ENCODE results near the gene CDK14.
"Not testable (repeated sequence)": the region's sequence is repeated elsewhere in the genome, so short reads cannot be mapped to it uniquely, and the experiment has no call there.

CDK14 gene

DNA sequence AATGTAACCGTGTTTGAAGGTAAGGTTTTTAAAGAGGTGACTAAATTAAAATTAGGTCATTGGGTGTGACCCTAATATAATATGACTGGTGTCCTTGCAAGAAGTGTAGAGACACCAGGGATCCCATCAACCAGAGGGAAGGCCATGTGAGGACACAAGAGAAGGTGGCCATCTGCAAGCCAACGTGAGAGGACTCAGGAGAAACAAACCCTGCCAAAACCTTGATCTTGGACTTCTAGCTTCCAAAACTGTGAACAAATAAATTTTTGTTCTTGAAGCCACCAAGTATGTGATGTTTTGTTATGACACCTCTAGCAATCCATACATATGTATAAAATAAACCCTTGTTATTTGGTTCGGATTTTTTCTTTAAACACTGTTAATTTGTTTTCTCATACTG is 144.3 kb downstream of the CDK14 start:
- intact Hi-C loops (cut with DNase I) = no loop called here
- no peak for DNase-seq

GRCh38 chr7:90743626-90744025 is 147.5 kb downstream of the CDK14 start:
- no peak for DNase-seq
- intact Hi-C loops (cut with DNase I) = no loop called here

DNA sequence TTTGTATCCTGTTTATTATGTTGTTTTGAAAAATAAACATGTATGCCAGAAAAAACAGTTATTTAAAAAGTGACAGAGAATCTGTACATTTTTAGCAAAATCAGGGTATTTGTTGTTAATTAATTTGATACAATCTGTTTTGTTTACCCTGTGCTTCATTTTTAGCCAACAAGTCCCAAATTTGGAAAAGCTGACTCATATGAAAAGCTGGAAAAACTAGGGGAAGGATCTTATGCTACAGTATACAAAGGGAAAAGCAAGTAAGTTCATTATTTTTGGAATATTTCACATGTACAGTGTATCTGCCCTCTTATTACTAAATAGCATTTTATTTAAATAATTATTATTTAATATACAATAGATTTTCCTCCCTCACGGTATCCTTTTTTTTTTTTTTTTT is 151.4 kb downstream of the CDK14 start:
- intact Hi-C loops (cut with DNase I) = no loop called here
- no peak for DNase-seq

GRCh38 chr7:90749262-90749661 is 153.1 kb downstream of the CDK14 start:
- intact Hi-C loops (cut with DNase I) = no loop called here
- no peak for DNase-seq

DNA sequence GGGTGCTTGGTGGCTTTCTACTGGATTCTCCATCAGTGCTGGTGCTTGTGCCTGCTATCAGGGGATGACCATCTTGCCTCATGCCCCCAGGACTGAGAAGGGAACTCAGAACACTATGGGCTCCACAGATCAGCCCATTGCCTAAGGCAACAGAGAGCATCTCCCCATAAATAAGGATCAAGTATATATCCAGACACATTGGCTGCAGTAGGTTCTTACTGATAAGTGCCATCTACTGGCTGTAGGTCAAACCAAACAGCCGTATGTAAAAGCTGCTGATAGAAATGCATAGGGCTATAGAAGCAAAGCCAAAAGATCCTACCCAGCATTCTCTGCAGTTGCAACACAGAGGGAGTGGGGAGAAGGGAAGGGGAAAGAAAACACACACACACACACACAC is 153.7 kb downstream of the CDK14 start:
- intact Hi-C loops (cut with DNase I) = no loop called here
- DNase-seq = no peak

DNA sequence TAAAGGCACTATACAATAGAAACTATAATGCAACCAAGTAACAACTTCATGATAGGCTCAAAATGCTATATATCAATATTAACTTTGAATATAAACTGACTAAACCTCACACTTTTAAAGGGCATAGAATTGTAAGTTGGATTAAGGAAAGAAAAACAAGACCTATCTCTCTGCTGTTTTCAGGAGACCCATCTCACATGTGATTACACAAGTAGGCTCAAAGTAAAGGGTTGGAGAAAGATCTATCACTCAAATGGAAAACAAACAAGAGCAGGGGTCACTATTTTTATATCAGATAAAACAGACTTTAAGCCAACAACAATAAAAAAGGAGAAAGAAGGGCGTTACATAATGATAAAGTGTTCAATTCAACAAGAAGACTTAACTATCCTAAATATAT is 155.5 kb downstream of the CDK14 start:
- no peak for DNase-seq
- intact Hi-C loops (cut with DNase I) = no loop called here

DNA sequence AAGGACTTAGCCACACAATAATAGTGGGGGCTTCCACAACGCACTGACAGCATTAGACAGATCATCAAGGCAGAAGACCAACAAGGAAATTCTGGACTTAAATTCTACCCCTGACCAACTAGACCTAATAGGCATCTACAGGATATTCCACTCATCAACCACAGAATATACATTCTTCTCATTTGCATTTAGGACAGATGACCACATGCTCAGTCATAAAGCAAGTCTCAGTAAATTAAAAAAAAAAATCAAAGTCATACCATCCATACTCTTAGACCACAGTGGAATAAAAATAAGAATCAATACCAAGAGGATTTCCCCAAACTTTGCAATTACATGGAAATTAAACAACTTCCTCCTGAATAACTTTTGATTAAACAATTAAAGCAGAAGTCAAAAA is 155.9 kb downstream of the CDK14 start:
- no peak for DNase-seq

GRCh38 chr7:90755041-90755440 is 158.9 kb downstream of the CDK14 start:
- no peak for DNase-seq
- intact Hi-C loops (cut with DNase I) = no loop called here

More for the DNA sequence above, 155.9 kb downstream of the CDK14 start:
- intact Hi-C loops (cut with DNase I) = no loop called here

DNA sequence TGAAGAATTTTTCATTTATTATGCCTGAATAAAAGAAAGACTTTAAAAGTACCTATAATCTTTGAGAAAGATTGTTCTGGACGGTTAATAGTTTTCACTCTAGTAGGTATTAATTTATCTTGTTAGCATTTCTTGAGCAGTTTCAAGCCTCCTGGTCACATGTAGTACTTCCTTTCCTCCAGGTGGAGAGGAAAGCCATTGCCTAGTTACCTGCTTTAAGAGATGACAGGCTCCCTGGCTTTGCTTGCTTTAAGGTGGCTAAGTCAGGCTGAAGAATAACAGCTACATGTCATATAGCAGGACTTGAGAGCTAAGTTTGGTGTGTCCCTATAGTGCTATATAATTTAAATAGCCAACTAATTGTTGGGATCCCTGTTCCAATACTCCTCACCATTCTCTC is 160.2 kb downstream of the CDK14 start:
- no peak for DNase-seq
- intact Hi-C loops (cut with DNase I) = no loop called here

DNA sequence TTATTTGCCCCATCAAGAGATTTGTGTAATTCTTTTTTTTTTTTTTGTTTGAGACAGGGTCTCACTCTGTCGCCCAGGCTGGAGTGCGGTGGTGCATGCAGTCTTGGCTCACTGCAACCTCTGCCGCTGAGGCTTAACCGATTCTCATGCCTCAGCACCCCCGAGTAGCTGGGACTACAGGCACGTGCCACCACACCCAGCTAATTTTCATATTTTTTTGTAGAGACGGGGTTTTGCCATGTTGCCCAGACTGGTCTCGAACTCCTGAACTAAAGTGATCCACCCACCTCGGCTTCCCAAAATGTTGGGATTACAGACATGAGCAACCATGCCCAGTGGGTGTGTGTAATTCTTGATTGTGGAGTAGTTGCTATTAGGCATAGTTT is 161.4 kb downstream of the CDK14 start:
- intact Hi-C loops (cut with DNase I) = not testable (repeated sequence)
- DNase-seq = peak in 1 of 10 donors; percentile 73

DNA sequence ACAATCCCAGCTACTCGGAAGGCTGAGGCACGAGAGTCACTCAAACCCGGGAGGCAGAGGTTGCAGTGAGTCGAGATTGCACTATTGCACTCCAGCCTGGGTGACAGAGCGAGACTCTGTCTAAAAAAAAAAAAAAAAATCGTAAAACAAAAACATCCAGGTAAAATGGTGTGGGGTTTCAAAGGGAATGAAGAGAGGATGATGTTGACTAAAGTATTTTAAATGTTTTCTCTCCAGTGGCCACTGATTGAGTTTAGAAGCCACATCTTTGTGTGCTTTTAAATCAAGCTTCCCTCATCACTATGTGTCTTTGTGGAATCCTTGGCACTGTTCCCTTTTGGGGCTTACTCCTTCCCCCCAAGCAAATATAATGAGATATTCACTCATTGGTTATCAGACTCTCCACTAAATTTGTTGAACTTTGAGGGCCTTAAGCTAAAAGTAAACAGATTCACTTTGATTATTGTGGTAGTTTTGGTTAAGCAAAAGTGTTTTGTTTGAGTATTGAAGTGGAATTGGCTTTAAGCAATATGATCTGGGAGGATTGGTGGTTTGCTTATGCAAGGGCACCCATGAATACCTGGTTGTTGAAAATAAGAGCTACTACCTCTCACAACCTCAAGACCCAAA is 162.9 kb downstream of the CDK14 start:
- intact Hi-C loops (cut with DNase I) = no loop called here
- no peak for DNase-seq

DNA sequence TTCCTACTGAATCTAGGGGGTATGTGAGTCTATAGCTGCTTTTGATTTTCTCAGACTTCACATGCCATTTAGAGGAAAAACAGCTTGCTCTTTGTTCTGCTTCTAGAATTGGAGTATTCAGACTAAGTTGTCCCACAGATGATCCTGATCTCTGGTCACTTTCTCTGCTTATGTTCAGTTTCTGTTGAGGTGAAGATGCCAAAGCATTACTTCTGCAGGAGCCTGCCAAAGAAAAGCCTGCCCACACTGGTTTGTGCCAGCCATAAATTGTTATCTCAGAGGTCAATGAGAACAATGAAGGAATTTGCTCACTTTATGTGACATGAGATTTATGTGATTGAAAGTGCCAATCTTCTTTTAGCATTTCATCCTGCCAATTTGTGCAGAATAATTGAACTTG is 163.6 kb downstream of the CDK14 start:
- DNase-seq = no peak
- intact Hi-C loops (cut with DNase I) = no loop called here

DNA sequence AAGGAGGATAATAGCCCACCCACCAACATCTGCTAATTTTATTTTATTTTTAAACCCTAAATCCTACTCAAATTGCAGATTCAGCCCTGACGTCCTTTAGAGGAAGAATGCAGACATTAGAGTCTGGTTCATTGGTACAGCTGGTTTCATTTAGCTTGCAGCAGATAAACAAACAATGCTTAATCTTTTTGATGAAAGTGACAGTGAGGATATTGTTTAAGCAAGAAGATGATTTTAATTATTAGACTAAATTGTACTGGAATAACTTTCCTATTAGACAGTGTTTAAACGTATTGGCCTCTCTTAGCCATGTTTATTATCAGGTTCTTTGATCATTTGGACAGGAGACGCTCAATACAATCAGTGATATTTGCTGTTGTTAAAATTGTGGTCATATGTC is 164.8 kb downstream of the CDK14 start:
- DNase-seq = no peak
- intact Hi-C loops (cut with DNase I) = no loop called here

DNA sequence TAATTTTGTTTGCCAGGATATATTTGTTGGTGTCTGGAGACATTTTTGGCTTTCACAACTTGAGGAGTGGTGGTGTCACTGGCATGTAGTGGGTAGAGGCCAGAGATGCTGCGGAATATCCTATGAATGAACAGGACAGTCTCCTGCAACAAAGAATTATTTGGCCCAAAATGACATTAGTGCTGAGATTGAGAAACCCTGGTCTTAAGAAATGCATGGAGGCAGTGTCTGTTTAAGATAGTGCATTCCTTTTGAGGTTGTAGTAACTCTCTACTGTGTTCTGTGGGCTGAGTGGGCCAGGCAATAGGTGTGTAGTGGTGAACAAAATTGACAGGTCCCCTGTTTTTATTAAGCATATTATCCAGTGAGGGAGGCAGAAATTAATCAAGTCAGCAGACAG is 165.5 kb downstream of the CDK14 start:
- DNase-seq = no peak
- intact Hi-C loops (cut with DNase I) = no loop called here

GRCh38 chr7:90763108-90763507 is 167.0 kb downstream of the CDK14 start:
- intact Hi-C loops (cut with DNase I) = no loop called here
- DNase-seq = no peak

- no peak for DNase-seq
- intact Hi-C loops (cut with DNase I) = no loop called here
These were observed 168.9 kb downstream of the CDK14 start for GRCh38 chr7:90764848-90765570.

DNA sequence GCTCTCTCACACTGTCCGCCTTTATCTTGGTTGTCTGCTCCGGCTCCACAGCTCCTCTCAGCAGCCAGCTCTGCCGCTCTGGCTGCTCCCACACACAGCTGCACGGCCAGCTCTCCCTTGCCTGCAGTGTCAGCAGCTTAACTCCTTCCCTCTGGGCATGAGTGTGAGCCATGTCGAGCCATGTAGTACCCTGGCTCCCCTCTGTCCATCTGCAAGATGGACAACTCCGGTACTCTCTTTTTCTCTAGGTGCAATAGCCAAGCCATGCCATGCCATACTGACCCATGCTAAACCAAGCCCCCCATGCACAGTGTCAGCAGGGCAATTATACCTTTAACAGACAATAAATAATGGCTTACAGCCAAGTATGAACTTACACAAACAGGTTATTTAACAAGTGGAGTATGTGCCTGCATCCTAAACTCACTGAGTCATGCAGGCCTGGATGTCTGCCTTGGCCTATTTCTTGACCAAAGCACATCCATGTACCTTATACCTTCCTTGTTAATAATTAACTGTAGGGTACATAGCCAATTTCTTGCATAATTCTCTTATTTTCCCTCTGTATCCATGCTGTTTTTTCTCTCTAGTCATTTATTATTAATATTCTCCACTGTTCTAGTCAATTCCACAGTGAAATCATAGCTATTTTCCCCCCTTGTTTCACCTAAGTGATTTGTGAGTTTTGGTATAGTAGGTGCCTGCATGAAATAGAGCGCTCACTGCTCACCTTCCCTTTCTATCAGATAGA is 170.9 kb downstream of the CDK14 start:
- DNase-seq = peak in 8 of 10 donors; percentile 12 to 94 (median 62)
- intact Hi-C loops (cut with DNase I) = no loop called here

GRCh38 chr7:90768301-90768700 is 172.2 kb downstream of the CDK14 start:
- intact Hi-C loops (cut with DNase I) = no loop called here
- no peak for DNase-seq

GRCh38 chr7:90769036-90769435 is 172.9 kb downstream of the CDK14 start:
- no peak for DNase-seq
- intact Hi-C loops (cut with DNase I) = no loop called here

GRCh38 chr7:90769566-90769965 is 173.4 kb downstream of the CDK14 start:
- not testable (repeated sequence) for DNase-seq

GRCh38 chr7:90771281-90771680 is 175.2 kb downstream of the CDK14 start:
- DNase-seq = no peak
- intact Hi-C loops (cut with DNase I) = no loop called here

More at GRCh38 chr7:90769566-90769965, 173.4 kb downstream of the CDK14 start:
- intact Hi-C loops (cut with DNase I) = not testable (repeated sequence)

- DNase-seq = no peak
- intact Hi-C loops (cut with DNase I) = no loop called here
These were observed 176.3 kb downstream of the CDK14 start for GRCh38 chr7:90772410-90772809.
